SU-DHL-6 (cell line): ENCODE data around the gene CFAP70.

Experiments used
- H2AFZ ChIP-seq: fragments of 200-600 bp; sonication (generic); 2 replicates; pipeline ENCODE4 v1.6.1; 2014; ENCODE audit warnings: low read depth, mild to moderate bottlenecking, moderate library complexity, mixed read lengths, antibody characterized with exemption, low read length; ENCODE audit not compliant: severe bottlenecking
- H3F3A ChIP-seq: fragments of 200-600 bp; shearing (Covaris generic); 2 replicates; pipeline ENCODE4 v1.6.0; 2016; ENCODE audit warnings: antibody characterized with exemption, mild to moderate bottlenecking; ENCODE audit not compliant: insufficient read depth
- H3K27ac ChIP-seq: fragments of 200-600 bp; sonication (generic); 2 replicates; pipeline ENCODE4 v1.5.1; 2016; ENCODE audit warnings: low read depth, mild to moderate bottlenecking, low read length, moderate library complexity, mixed read lengths
- H3K27me3 ChIP-seq: fragments of 200-600 bp; sonication (generic), shearing (Covaris generic); 2 replicates; pipeline ENCODE4 v1.6.0; 2014; ENCODE audit warnings: mild to moderate bottlenecking, low read length
- H3K36me3 ChIP-seq: fragments of 200-600 bp; sonication (generic); 2 replicates; pipeline ENCODE4 v1.6.1; 2014; ENCODE audit warnings: mild to moderate bottlenecking, low read length, mixed read lengths
- H3K4me2 ChIP-seq: fragments of 300-600, 200-600 bp; shearing (Covaris generic), sonication (generic); 2 replicates; pipeline ENCODE4 v1.6.0; 2014; ENCODE audit warnings: low read length, low read depth, mild to moderate bottlenecking; ENCODE audit not compliant: poor library complexity, severe bottlenecking
- H3K4me3 ChIP-seq: fragments of 200-600 bp; sonication (generic); 2 replicates; pipeline ENCODE4 v1.5.1; 2014; ENCODE audit warnings: antibody characterized with exemption, low read length, mild to moderate bottlenecking, mixed read lengths; ENCODE audit not compliant: insufficient read depth, poor library complexity, severe bottlenecking
- H3K79me2 ChIP-seq: fragments of 200-600 bp; sonication (generic); 2 replicates; pipeline ENCODE4 v1.6.1; 2014; ENCODE audit warnings: mild to moderate bottlenecking, low read length, moderate library complexity; ENCODE audit not compliant: insufficient read depth
- H3K9ac ChIP-seq: fragments of 200-600 bp; sonication (generic); 2 replicates; pipeline ENCODE4 v1.7.0; 2014; ENCODE audit warnings: mild to moderate bottlenecking, low read length
- H3K9me2 ChIP-seq: fragments of 200-600 bp; sonication (generic); replicated peaks from 2 replicates; pipeline ENCODE4 v1.6.1; 2014; ENCODE audit warnings: low read length; ENCODE audit not compliant: insufficient read depth
- H3K9me3 ChIP-seq: fragments of 200-600 bp; sonication (generic); 2 replicates; pipeline ENCODE4 v1.6.1; 2014; ENCODE audit warnings: low read length, mixed read lengths; ENCODE audit not compliant: insufficient read depth
- H4K20me1 ChIP-seq: fragments of 200-600 bp; sonication (generic); 2 replicates; pipeline ENCODE4 v1.6.1; 2014; ENCODE audit warnings: low read depth, mild to moderate bottlenecking, antibody characterized with exemption, low read length, moderate library complexity, mixed read lengths
- EZH2phosphoT487 ChIP-seq: fragments of 200-600 bp; sonication (generic), shearing (Covaris generic); conservative IDR thresholded peaks from 2 replicates; pipeline ENCODE4 v1.6.1; 2018; ENCODE audit warnings: mild to moderate bottlenecking, antibody characterized with exemption, low read length, moderate library complexity, mixed read lengths
- TF ChIP-seq, protein P1 (sequence below): fragments of 200-600 bp; sonication (generic); IDR thresholded peaks from one replicate; pipeline ENCODE4 v1.5.1; 2017; ENCODE audit warnings: antibody characterized with exemption, mild to moderate bottlenecking, low read length, moderate library complexity; ENCODE audit not compliant: insufficient read depth, poor library complexity, severe bottlenecking

Gene CFAP70

DNA sequence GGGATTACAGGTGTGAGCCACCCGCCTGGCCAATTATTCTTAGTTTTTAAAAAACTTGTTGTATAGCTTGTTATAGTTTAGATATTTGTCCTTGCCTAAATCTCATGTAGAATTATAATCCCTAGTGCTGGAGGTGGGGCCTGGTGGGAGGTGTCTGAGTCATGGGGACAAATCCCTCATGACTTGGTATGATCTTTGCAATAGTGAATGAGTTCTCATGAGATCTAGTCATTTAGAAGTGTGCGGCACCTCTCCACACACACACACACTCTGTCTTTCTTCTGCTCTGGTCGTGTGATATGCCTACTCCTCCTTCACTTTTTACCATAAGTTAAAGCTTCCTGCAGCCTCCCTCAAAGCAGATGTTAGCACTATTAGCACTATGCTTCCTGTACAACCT, 153.6 kb downstream of the CFAP70 start:
- no peaks in the 10 kb centered on the region for H3K36me3 ChIP-seq
- no peak overlapping the region for H3K4me2 ChIP-seq
- H3K27me3 ChIP-seq: no peaks in the 10 kb centered on the region
- H3K9me2 ChIP-seq: no peaks in the 10 kb centered on the region
- no peaks in the 10 kb centered on the region for H3F3A ChIP-seq
- TF ChIP-seq, protein P1, sequence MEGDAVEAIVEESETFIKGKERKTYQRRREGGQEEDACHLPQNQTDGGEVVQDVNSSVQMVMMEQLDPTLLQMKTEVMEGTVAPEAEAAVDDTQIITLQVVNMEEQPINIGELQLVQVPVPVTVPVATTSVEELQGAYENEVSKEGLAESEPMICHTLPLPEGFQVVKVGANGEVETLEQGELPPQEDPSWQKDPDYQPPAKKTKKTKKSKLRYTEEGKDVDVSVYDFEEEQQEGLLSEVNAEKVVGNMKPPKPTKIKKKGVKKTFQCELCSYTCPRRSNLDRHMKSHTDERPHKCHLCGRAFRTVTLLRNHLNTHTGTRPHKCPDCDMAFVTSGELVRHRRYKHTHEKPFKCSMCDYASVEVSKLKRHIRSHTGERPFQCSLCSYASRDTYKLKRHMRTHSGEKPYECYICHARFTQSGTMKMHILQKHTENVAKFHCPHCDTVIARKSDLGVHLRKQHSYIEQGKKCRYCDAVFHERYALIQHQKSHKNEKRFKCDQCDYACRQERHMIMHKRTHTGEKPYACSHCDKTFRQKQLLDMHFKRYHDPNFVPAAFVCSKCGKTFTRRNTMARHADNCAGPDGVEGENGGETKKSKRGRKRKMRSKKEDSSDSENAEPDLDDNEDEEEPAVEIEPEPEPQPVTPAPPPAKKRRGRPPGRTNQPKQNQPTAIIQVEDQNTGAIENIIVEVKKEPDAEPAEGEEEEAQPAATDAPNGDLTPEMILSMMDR: no peak
- no peak for TF ChIP-seq EZH2phosphoT487
- H4K20me1 ChIP-seq: no peaks in the 10 kb centered on the region
- H2AFZ ChIP-seq: no peak overlapping the region
- H3K4me3 ChIP-seq: no peak overlapping the region
- H3K9ac ChIP-seq: no peak overlapping the region
- no peaks in the 10 kb centered on the region for H3K79me2 ChIP-seq
- H3K27ac ChIP-seq: no peak overlapping the region
- H3K9me3 ChIP-seq: no peaks in the 10 kb centered on the region
